CD4-positive, alpha-beta T cell treated with Interleukin-4 for 1 hour (primary cell): ENCODE measurements around the gene FBXO41.
"Not testable (repeated sequence)": the region's sequence is repeated elsewhere in the genome, so short reads cannot be mapped to it uniquely, and the experiment has no call there.

ENCODE experiments used
- DNase-seq, 2 donors: peaks; one replicate each; pipeline ENCODE4 v3.0.0-alpha.2; 2020 to 2022

FBXO41 gene

DNA sequence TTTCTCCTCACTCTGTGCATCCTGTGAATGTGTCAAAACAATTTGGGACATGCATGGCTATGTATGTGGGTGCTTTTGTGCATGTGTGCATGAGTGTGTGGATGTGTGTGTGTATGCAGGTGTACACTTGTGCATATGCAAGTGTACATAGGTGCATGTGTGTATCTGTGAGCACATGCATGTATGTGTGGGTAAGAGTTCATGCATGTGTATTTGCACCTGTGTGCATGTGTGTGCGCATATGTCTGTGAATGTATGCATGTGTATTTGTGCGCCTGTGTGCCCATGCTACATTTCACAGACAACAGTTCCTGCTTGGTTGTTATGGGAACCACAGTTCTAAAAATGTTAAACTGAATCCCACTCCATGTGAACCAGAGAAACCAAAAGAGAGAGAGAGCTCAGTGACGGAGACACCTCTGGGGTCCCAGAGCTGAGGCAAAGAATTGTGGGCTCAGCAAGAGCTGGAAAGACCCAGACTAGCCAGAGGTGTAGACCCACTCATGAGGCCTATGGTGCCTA lies 1.9 kb upstream of the FBXO41 start:
- no peak for DNase-seq

DNA sequence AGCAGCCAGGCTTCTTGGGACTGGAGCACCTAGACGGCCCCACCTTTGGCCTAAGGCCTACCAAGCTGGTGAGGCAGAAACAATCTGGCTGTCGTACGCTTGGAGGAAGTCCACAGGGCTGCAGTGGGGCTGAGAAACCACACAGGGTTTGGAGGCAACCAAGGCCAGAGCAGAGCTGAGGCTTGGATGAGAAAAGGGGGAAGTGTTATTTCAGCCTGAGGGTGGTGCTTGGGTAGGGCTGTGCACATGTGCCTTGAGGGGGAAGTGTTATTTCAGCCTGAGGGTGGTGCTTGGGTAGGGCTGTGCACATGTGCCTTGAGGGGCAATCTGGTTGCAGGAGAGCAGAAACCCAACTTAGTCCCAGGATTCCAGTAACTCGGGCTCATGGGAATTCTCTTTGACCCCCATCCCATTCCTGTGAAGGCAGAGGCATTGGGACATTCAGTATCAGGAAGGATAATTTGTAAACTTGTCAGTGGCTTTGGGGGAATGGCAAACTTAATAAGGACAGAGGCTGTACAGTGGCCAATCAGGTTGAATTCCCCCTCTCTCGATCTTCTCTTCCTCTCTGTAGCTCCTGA lies 971 bp upstream of the FBXO41 start:
- peak; percentile 25 to 65 for DNase-seq

DNA sequence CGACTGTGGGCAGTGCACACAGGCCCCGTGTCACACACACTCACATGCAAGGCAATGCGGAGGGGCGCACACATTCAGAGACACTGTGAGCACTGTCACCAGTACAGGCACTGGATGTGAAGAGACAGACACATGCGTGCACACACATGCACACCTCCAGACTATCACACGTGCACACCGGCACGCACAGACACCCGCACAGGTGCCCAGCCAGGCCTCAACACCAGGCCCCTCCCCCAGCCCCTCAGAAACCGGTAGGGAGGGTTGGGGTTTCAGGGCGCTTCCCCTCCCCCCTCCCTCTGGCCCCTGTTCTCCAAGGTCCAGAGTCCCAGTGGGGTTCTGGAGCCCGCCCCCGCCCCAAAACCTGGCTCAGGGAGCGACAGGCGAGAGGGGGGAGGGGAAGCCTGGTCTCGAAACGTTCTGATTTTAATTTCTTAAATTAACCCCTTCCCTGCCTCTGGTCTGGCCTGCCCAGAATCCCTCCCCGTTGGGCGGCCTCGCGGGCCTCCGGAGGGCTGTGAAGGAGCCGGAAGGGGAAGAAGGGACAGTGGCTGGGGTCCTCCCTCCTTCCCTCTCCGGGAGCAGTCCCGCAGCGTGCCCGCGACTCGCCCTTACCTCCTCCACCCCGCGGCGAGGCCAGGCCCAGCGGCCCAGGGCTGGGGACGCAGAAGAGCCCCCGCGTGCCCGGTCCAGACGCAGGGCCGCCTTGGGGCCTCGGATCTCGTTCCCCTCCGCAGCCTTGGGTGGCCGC lies 558 bp downstream of the FBXO41 start:
- DNase-seq: no peak

DNA sequence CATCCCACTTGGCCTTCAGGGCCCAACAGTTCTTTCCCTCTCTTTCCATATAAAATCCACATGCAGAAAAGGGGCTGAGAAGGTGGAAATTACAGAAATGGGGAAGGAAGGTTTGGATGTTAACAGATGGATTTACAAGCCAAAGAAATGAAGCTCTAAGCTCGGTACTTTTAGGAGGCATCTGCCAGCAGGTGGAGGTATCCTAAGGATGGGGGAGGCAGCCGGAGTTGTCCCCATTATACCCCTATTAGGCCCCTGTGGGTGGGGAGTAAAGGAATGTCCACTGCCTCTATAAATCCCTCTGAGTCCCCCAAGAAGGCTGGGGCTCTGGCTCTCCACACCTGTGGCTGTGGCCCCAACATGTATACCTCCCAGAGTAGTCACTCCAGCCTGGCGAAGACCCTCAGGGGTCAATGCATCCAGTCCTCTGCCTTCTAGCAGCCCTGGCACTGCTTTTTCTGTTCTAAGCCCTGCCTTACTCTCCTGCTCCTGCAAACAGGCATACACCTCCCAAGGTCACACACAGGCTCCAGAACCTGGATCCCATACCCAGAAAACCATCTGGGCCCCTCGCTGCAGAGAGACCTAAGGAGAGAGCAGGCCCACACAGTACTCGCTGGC lies 1.2 kb downstream of the FBXO41 start:
- no peak for DNase-seq

DNA sequence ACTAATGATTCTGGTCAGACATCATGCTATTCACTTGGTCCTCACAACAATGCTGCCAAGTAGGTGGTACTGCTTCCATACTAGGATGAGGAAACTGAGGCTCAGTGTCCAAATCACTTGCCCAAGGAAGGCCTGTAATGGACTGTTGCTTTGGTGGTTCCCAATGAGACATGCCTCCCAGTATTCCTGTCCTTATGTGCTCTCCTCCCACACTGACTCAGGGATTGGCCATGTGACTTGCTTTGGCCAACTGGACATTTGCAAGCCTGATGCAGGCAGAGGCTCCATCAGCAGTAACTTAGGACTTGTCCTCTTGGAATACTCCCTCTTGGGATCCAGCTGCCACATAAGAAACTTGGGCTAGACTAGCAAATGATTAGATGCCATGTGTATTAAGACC lies 3.0 kb downstream of the FBXO41 start:
- no peak for DNase-seq

DNA sequence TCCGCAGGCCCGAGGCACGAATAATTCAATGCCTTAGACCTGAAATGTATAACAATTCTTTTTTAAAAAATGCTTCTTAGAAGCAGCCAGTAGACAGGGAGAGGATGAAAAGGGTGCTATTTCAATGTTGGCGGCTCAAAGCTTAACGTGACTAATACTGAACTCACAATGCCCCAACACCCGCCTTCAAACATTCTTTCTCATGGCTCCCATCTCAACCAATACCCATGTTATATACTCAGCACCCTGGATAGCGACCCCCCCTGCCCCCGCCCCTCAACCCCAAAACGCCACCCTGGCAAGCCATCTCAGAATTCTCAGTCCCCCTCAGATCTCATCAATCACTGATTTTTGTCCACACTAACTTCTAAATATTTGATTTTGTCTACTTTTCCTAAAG lies 4.4 kb downstream of the FBXO41 start:
- DNase-seq: no peak

DNA sequence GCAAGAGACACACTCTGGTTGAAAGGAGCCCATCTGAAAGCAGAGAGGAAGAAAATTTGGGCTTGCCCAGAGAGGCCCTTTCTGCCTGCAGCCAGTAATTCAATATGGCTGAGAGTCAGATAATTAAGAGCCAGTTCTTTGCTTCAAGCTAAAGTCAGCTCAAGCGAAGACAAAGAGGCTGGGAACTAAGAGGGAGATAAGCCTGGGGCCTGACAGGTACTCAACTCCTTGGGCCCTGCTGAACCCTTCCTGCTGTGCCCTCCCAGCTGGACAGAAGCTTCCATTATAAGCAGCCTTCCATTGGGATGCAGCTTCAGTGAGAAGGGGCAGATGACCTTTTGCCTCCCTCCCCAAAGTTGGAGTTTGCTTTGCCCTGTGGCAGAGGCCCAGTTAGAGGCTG lies 12.0 kb downstream of the FBXO41 start:
- no peak for DNase-seq

DNA sequence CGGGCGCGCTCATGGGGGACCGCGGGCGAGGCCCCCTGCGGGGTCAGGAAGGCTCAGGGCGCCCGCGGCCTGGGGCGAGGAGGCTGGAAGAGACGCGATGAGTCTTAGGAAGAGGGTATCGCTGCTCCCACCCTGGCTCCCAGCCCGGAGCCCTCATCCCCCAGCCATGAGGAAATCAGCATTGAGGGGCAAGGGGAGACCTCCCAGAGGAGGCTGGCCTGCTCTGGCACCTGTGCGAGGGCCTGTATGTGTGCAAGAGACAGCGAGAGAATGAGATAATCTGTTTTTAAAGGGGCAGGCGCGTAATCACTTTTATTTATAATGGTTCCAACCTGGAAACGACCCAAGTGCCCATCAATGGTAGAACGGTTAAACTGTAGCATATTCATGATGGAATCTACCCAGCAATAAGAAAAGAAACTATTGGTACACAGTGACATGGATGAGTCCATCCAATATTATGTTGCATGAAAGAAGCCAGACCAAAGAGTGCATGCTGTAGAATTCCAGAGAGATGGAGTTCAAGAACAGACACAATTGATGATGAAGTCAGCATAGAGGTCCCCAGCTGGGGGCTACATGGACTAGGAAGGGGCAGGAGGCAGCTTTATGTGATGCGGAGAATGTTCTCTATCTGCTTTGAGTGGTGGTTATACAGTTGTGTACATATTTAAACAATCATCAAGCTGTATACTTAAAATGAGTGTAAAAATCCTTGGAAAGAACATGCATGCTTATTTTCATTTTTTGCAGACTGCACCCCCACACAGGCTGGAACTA lies 14.4 kb downstream of the FBXO41 start:
- DNase-seq: no peak

DNA sequence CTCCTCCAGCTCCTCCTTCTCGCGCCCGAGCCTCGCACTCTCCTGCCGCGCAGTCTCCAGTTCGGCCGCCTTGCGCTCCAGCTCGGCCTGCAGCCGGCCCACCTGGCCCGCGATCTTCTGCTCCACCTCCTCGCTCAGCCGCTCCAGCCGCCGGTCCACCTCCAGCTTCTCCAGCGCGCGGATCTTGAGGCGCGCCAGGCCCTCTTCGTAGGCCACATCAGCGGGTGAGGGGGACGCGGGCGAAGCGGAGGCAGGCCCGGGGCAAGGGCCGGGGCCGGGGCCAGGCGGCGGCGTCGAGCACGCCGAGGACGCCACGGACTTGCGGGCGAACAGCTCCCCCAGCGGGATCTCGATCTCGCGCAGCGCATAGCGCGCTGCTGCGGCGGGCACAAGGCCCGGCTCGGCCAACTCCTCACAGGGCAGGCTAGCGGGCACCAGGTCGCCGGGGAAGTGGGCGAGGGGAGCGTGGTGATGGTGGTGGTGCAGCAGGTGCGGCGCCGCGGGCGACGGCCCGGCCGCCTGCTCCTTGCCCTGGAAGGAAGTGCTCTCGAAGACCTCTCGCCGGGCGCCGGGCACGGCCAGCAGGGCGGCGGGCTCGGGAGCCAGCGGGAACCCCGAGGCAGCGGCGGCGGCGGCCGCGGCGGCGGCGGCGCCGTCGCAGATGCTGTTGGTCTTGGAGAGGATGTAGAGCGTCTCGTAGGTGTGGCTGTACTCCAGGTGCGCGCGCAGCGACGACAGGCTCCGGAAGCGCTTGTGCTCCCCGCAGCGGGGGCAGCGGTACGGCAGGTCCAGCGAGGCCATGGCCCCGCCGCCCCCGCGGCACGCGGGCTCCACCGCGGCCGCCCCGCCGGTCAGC lies 15.2 kb downstream of the FBXO41 start:
- peak; percentile 85 to 86 for DNase-seq

DNA sequence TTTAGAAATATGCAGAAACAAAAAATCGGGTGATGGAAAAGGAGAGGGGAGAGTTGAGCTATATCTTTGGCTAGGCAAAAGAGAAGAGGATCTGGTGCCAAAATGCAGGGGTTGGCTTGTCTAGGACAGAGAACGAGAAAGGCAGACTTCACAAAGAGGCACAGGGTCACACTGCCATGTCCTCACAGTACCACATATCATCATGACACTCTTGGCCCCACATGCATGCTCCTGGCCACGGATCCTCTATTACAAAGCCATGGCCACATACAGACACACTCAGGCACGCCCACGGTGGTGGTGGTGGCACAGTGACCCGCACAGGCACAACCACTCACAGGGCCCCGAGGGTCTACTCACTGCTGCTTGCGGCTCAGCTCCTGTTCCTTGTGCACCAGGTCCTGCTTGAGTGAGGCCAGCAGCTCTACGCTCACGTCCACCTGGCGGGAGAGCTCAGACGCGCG lies 15.9 kb downstream of the FBXO41 start:
- DNase-seq: no peak

DNA sequence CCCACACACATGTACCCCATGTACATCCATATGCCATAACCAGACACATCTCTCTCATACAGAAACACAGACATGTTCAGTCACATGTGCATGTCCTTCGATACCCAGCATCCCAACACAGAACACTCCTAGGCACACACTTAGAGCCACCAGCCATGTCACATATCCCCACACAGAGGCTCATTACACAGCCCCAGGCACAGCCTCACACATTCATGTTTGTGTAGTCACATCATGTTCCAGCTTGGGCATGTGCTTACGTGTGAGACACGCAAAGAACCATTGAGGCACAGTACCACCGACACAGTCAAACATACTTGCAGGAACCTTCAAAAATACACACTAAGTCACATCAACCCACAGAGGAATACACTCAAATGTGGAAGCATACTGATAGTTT lies 17.3 kb downstream of the FBXO41 start:
- DNase-seq: no peak

DNA sequence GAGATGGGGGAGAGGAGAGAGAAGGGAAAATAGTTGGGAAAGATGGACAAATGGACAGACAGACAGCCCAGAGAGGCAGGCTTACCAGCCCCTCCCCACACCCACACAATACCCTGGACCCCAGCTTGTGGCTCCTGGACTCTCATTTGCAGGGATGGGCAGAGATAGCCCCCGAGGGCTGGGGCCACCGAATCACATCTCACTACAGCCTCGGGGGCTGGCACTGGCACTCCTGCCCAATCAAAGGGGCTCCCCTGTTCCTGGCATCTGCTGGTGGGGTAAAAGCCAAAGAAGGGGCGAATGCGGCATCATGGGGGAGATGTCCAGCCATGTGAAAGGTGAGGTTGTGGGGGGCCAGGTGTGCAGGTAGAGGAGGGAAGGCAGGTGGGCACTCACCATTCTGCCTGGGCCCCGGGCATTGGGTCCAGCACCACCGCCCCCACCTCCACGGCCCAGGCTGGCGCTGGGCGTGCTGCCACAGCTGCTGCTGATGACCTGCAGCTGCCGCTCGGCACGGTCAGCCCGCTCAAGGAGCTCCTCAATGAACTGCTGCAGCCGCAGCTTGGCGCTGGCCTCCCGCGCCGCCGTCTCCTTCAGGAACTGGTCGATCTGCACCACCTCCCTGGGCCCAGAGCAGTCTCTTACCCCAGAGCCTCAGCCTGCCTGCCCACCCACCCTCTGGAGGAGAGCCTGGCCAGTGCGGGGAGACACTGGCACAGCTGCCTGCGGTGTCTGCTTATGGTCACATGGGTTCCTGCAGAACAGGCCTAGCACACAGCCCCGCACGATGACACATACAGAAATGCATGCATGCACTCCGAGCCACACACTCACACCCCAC lies 18.0 kb downstream of the FBXO41 start:
- DNase-seq: no peak

DNA sequence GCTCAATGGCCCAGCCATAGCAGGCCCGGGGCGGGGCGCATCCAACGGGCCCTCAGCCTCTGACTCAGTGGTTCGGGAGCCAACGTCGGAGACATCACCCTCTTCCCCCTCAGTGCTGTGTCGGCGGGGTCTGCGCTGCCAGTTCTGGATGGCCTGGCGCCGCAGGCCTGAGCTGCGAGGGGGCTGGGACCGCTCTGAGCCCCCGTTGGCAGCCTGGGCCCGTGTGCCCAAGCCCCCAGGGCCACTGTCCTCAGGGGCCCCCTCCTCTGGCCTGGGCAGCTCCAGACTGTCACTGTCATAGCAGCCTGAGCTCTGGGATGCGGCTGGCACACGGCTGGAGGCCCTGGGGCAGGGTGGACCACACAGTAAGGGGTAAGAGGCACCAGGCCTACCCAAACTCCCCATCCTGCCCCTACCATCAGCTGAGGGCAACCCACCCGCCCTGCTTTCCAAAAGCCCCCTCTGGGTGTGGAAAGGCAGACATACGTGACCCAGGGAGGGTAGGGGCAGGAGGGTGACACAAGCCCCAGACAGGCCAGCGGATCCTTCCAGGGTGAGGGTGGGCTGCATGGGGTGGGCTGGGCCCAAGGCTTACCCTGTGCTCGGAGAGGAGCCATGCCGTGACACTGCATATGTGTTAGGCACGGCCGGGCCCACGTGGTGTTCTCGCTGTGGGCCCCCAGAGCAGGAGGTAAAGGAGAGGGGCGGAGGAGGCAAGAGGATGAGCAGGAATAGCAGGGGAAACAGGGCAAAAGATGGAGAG lies 18.8 kb downstream of the FBXO41 start:
- DNase-seq: no peak

DNA sequence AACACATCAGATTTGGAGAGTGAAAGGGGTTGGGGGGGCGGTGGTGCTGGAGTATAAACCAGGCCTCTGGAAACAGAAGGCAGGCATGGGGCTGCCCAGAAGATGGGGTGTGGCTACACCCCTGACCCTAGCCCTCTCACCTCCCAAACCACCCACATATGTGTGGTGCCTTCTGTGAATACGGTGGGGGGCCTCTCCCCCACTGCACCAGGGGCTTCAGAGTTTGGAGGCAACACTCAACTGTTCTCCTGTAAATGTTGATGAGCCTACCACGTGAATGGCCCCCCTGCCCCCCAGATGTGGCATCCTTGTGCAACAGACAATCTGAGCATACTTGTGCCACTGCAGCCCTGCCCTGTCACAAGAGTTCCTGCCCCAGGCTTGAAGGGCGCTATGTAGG lies 19.5 kb downstream of the FBXO41 start:
- no peak for DNase-seq

DNA sequence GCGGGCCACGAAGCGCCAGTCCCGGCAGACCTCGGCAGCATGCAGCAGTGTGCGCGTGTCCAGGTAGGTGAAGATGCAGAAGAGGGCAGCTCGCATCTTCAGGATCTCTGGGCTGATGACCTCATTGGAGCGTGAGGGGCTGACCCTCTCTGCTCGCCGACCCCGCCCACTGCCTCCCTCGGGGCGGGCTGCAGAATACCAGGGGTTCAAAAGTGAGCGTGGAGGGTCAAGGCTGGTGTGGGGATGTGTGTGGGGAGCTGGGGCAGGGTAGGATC lies 20.0 kb downstream of the FBXO41 start:
- no peak for DNase-seq

DNA sequence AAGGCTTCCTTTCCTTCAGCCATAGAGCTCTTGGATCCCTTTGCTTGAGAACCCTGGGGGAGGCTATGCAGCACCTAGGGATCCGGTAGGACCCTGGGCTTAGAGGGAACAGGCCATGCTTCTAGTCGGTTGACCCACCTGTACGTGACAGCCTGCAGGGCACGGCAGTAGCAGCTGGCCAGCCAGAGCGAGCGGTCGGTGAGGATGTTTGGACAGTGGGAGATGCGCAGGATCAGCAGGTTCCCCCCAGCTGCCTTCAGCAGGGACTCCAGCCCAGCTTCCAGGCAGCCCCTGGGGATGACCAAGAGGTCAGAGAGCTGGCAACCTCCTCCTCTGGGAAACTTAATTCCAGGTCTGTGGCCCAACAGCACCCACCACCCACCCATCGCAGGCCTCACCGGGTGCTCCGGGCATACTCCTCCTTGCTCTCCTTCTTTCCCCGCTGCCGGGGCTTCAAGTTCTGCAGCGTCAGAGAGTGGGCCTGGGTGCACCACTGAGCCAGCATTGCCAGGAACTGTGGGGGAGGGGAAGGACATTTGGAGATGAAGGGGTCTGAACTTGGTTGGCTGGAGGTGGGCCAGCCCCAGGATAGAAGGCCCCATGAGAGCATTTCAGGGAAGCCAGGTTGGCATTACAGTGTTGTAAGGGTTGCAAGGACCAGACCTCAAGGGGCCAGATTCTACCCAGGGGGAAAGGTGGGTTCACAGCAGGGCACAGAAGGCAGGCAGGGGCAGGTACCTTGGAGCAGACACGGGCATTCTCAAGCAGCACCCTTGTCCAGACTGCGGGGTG lies 20.5 kb downstream of the FBXO41 start:
- DNase-seq: no peak

DNA sequence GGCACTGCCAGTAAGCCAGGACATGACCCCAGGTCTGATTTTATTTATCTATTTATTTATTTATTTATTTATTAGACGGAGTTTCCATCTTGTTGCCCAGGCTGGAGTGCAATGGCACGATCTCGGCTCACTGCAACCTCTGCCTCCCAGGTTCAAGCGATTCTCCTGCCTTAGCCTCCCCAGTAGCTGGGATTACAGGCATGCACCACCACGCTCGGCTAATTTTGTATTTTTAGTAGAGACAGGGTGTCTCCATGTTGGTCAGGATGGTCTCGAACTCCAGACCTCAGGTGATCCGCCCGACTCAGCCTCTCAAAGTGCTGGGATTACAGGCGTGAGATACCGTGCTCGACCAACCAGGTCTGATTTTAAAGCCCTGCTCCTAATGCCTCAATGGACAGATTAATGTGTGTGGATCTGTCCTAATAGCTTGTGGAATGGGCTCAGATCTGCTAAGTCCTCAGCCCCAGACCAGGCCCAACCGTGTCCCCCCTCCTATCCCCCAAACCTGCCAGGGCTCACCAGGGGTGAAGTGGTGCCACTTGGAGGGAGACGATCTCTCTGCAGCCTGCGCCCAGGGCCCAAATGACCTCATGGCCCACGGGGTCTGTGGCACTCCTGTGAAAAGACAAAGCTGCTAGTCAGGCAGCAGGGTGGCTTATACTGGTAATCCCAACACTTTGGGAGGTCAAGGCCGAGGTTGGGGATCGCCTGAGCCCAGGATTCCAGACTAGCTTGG lies 21.4 kb downstream of the FBXO41 start:
- not testable (repeated sequence) for DNase-seq

DNA sequence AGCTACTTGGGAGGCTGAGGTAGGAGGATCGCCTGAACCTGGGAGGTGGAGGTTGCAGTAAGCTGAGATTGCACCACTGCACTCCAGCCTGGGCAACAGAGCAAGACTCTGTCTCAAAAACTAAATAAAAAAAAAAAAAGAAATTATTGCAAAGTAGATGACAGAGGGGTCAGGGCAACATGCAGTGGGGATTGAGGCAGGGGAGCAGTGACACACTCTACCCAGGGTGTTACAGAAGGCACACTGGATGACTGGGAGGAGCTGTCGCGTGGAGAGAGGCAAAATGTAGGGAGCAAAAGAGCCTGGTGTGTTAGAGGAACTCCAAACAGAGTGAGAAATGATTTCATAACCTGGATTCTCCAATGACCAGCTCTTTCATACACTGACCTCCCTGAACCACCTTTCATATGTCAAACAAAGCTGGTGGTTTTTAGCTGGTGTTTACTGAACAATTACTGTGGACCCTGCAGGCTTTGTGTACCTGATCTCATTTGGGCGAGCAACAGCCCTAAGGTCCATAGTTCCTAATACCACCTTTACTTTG lies 22.1 kb downstream of the FBXO41 start:
- no peak for DNase-seq
